HK-2 (cell line): Measurements from ENCODE around the gene GEMIN5.

Source experiments
- DNase-seq: peaks from one replicate; pipeline ENCODE4 v3.0.0-alpha.2; 2018; ENCODE audit not compliant: unreplicated experiment

GEMIN5 gene

DNA sequence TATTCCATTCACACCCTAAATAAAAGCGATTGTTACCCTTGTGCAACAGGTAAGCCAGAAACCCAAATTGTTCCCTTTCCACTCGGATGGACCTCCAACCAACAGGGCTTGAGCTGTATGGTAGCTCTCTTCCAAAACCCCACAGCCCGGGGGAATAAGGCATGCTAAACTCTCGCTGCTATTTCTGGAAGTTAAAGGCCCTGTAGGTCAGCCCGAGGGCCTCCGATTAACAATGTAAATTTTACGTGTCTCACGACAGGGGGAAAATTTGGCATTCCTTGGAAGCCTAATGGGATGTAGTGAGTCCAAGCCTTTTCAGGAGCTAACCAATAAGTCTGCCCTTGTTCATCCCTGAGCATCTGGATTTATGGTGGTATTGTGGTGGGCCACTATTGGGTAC lies 53.6 kb downstream of the GEMIN5 start:
- no peak for DNase-seq

- DNase-seq: no peak
Measured at GRCh38 chr5:154881986-154882385, 56.0 kb downstream of the GEMIN5 start.

- DNase-seq: no peak
Measured at GRCh38 chr5:154878642-154879335, 59.2 kb downstream of the GEMIN5 start.

GRCh38 chr5:154873791-154874331 lies 64.2 kb downstream of the GEMIN5 start:
- DNase-seq: no peak

DNA sequence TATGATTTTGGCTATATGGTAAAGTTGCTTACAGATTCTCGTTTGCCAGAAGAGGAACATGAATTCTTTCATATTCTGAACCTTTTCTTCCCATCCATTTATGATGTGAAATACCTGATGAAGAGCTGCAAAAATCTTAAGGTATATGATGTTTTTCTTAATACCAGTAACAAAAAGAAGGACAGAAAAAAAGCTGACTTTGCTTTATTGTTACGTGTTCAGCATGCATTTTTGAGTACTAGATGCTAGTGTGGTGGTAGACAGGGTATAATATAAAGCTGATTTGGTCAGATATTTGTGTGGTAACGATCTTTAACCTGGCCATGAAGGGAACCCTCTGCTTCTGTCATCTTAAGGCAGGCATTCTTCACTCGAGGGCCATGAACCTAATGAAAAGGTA lies 66.3 kb downstream of the GEMIN5 start:
- no peak for DNase-seq

- DNase-seq: no peak
Measured at GRCh38 chr5:154868702-154869101, 69.3 kb downstream of the GEMIN5 start.

DNA sequence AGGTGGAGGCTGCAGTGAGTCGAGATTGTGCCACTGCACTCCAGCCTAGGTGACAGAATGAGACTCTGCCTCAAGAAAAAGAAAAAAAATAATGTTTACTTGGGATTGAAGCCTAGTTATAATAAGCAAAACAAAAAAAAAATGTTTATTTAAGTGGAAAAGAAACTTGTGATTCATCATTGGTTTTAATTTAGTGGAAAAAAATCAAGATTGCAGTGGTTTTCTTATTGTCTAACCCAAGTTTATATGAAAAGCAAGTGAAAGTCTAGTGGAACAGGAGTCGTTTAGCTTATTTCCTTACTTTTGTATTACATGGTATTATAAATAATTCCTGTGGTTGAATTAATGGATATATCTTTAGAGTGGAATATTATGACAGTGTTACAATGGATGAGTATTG lies 71.2 kb downstream of the GEMIN5 start:
- no peak for DNase-seq

DNA sequence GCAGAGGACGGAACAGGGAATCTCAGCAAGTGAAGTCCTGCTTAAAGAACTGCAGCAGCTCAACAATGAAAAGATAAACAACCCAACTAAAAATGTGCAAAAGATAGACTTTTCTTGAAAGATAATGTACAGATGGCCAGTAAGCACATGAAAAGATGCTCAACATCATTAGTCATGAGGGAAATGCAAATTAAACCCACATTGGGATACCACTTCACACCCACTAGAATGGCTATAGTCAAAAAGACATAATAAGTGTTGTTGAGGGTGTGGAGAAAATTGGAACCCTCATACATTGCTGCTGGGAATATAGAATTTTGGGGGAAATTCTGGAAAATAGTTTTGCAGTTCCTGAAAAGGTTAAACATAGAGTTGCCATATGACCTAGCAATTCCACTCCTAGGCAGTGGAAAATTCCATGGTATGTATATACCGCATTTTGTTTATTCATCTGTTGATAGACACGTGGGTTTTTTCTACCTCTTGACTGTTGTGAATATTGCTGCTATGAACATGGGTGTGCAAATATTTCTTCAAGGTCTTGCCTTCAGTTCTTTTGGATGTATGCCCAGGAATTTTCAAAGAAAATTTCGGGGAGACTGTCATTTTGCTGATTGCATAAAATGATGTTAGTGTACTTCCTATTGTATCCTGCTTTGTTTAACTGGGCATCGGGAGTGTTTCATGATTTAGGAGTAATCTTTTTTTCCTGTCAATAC lies 72.4 kb downstream of the GEMIN5 start:
- DNase-seq: no peak

DNA sequence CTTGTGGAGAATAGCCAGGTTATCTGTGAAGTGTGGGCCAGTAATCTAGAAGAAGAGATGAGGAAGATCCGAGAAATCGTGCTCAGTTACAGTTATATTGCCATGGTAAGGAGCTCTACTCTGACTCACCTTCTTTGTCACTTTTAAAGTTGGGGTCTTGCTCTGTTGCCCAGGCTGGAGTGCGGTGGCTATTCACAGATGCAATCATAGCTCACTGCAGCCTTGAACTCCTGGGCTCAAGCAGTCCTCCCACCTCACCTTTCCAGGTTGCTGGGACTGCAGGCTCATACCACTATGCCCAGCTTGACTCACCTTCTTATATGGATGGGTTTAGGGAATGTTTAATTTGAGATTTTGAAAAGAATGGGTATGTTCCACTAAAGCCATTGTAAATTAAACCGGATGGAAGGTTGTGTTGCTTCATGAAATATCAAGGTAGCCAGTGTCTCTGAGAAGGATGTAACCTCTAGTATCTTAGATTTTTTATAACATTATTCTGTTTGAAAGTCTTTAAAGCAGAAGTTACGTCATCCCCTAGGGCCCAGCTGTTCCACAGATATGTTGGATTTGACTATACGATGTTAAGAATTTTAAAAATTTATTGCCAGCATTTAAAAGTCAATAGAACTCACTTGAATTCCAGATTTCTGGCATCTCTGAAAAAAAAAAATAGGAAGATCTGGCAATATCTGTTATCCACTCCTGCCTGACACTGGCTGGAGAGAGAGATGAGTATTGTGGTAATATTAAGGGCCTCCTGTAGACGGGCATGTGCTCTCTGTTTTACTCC lies 74.5 kb downstream of the GEMIN5 start:
- DNase-seq: no peak

- DNase-seq: no peak
Measured at GRCh38 chr5:154862766-154863165, 75.2 kb downstream of the GEMIN5 start.

DNA sequence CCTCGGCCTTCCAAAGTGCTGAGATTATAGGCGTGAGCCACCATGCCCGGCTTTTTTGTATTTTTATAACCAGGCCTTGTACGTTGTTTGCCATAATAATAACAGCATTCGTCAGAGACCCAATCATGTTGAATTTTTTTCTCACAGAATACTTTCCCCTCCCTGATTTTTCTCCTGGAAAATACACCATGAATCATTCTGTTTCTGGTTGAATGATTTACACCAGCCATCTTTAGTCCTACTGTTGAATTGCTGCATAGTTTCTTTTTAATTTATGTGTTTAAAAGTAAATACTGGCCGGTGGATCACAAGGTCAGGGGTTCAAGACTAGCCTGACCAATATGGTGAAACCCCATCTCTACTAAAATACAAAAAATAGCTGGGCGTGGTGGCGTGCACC lies 76.1 kb downstream of the GEMIN5 start:
- DNase-seq: no peak

DNA sequence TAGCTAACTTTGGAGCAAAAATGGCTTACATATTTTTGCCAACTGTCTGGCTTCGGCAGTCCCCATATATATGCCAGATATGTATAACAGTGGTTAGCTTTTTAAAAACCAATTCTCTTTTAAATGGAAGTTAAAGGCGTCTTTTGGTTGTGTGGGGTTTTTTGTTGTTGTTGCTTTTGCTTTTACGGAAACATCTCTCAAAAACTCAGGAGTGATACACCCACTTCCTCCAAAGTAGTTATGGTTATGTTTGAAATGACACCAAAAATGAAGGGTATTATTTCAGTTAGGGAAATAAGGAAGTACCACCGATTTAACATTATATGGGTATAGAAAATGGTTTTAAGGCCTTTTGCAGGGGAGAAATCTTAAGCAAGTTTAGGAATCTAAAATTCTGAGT lies 77.2 kb downstream of the GEMIN5 start:
- DNase-seq: no peak

DNA sequence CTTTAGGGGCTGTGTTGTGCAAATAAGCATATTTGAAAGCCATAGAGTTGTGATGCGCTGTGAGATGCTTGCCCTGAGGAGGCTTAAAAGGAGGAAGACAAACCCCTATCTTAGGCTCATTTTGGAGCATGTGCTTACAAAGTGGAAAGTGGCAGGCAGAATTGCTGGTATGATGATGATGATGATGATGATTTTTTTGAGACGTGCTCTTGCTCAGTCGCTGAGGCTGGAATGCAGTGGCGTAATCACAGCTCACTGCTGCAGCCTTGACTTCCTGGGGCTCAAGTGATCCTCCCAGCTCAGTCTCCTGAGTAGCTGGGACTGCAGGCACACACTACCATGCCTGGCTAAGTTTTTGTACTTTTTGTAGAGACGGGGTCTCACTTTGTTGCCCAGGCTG lies 77.9 kb downstream of the GEMIN5 start:
- peak; percentile 48 for DNase-seq

DNA sequence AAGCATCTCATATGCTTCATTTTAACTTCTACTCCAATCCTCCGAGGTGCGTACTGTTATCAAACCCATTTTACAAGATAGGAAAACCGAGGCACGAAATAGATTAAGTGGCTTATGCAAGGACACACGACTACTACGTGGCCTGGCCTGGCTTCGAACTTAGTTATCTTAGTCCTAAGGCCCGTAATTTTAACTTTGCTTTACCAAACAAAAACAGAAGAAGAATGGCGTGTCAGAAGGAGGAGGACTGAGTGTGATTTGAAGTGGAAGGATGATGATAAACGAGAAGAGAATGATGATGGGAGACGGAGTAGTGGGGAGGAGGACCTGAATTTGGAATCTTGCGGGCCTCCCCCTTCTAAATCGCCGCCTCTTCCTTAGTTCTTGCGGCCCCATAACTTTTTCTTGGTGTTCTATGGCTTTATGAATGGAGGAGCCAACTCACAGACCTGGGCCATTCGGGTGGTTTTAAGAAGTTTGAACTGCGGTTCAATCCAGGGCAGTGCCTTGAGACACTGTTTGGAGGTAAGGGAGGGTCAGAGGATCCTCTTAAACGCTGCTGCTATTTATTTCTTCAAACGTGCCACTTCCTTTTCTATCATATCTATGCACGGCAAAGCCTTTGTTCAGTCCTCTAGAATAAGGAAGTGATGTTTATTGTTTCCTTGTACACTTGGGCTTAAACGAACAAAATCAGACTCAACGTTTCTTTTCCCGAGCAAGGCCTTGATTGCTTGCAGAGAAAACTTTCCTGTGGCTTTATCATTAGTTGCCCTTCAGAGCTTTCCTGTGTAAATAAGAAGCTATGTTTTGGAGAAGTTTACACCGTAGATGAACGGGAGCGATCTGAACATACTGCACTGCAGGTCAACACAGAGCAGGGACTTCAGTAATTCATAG lies 78.8 kb downstream of the GEMIN5 start:
- no peak for DNase-seq

GRCh38 chr5:154858297-154858971 lies 79.6 kb downstream of the GEMIN5 start, which contains the start of gene CNOT8:
CNOT8 (plus strand) TSS chr5:154858627; CDS start chr5:154863279, 4,652 bp downstream.
- peak; percentile 94 for DNase-seq

DNA sequence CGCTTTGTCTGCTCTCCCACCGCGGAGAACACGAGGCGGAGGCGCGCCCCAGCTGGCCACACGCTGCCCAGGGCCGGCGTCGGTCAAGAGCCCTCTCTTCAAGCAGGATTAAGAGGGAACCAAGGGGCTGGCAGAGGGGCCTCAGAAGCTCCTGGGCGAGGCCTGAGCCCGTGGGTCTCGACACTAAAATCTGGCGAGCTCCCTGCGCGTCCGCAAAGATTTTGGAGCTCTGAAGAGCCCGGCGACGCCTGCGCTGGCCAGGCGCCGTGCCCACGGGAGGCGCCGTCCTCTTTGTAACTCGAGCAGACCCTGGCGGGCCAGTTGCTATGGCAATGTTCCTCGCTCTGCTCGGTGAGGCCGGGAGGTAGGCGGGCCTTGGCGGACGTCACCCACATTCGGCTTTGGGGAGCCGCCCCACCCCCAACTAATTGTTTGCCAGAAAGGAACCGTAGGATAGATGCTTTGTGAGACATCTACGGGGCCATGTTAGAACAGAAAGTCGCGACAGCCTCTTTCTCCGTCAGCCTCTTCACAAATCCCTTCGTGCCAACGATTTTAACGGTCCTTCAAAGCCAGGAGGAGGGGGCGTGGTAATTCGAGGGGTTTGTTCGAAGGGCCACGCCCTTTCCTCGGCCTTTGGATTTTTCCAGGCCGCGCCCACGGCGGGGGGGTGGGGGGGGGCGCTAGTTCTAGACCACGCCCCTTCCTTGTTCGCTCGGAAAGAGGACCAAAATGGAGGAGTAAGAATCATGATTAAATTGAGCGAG lies 80.3 kb downstream of the GEMIN5 start:
- peak; percentile 87 for DNase-seq

GRCh38 chr5:154851351-154851750 lies 86.7 kb downstream of the GEMIN5 start:
- DNase-seq: no peak

DNA sequence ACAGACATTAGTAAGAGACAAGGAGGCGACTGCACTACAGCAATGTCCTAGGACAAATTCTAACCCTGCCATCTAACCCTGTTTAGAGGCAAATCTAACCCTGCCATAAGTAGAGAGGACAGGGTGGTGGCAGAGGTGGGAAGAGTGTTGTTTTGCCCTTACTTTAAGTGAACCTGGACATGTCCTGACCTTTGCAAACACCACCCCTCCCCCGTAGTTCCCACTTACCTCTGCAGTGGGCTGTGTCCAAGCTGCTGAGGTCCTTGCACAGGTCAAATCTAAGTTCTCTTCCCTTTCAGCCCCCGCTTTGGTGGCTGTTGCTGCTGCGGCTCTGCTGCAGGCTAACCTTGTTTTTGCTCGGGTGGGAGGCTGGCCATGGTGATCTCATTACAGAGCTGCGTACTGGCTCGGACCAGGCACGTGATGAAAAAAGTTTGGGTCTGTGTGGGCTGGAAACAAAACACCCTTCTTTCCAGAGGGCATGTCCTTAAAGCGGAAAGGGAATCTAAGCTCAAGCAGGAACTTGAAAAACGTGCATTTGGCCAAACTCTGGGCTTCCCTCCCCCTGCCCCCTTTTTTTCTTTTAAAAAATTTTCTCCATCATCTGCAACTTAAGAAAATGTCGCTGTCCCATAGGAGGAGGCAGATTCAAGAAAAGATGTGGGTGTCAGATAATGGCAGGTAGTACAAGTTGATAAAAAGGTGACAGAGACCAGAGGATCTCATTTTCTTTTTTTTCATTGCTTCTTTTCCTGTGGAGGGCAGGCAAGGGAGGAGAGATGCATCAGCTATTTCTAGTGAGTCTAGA lies 87.6 kb downstream of the GEMIN5 start, which contains the start of gene FAXDC2:
TSS of gene FAXDC2 (minus strand) at position 349 of the 808 bp plus-strand sequence. CDS start 12,425 bp downstream, outside the sequence.
- no peak for DNase-seq

GRCh38 chr5:154849791-154850201 lies 88.2 kb downstream of the GEMIN5 start:
- DNase-seq: no peak
